Tibial artery (tissue), 4 donors: Measurements from ENCODE around the gene ATP1A1.

Source experiments
- DNase-seq, 2 donors: peaks; one replicate each; pipeline ENCODE4 v3.0.0-alpha.2; 2019
- H3K27ac ChIP-seq, 2 donors: fragments of 200-600 bp; sonication (generic) in 1 of 2; 1 replicate in 1 of 2; 2 replicates in 1 of 2; pipeline ENCODE4 v1.5.1; 2018 to 2019; ENCODE audit warnings: mild to moderate bottlenecking in 1 of 2
- H3K27me3 ChIP-seq, 2 donors: fragments of 200-600 bp; sonication (generic) in 1 of 2; one replicate each; pipeline versions ENCODE4 v1.5.1 to v1.6.0; 2016 to 2019
- H3K36me3 ChIP-seq, 3 donors: fragments of 200-600 bp; sonication (generic) in 2 of 3; one replicate each; pipeline ENCODE4 v1.5.1; 2016 to 2019; ENCODE audit warnings: mild to moderate bottlenecking in 2 of 3
- H3K4me1 ChIP-seq, 4 donors: fragments of 200-600 bp; sonication (generic) in 2 of 4; 1 replicate in 3 of 4; 2 replicates in 1 of 4; pipeline ENCODE4 v1.5.1; 2016 to 2019
- H3K4me3 ChIP-seq, 2 donors: fragments of 200-600 bp; sonication (generic) in 1 of 2; 1 replicate in 1 of 2; 2 replicates in 1 of 2; pipeline ENCODE4 v1.5.1; 2018 to 2019; ENCODE audit warnings: mild to moderate bottlenecking in 2 of 2
- H3K9me3 ChIP-seq, 3 donors: fragments of 200-600 bp; sonication (generic) in 1 of 3; one replicate each; pipeline ENCODE4 v1.5.1; 2016 to 2019
- intact Hi-C: fragments of 100-400 bp; cut with DNase I; formaldehyde crosslinking; loops from one replicate; pipeline ENCODE4 v1.15.0; 2023; ENCODE audit warnings: low total_unique reads
- TF ChIP-seq, protein P1 (sequence below), 2 experiments: fragments of 200-600 bp in 1 of 2; fragments of 450-650 bp in 1 of 2; IDR thresholded peaks; one replicate each; pipeline ENCODE4 v1.5.1; 2017 to 2019; ENCODE audit warnings: antibody characterized with exemption in 2 of 2, mild to moderate bottlenecking in 1 of 2, moderate library complexity in 1 of 2

ATP1A1 gene

DNA sequence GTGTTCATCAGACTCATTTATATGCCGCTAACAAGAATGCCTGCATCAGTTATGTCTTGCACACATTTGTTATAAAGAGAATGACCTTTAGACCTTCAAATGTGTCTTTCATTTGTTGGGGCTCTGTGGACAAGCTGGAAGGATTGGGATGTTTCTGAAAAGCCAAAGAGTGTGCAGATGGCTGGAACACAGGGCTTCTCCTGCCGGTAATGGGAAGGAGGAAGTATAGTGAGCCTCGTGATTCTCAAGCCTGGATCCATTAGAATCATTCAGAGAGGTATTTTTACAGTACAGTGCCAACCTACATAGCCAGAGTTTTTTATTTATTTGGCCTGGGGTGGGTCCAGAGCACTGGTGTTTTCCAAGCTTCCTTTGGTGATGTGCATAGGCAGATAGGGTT is 40.6 kb upstream of the ATP1A1 start:
- Histone ChIP-seq H3K36me3 (no peaks in the 10 kb centered on the region), H3K27ac (no peak overlapping the region), H3K27me3 (no peaks in the 10 kb centered on the region), H3K4me3 (no peak overlapping the region), H3K9me3 (no peaks in the 10 kb centered on the region), H3K4me1 (no peaks in the 10 kb centered on the region)
- intact Hi-C loops: no loop called here
- no peak for DNase-seq
- TF ChIP-seq, protein P1, sequence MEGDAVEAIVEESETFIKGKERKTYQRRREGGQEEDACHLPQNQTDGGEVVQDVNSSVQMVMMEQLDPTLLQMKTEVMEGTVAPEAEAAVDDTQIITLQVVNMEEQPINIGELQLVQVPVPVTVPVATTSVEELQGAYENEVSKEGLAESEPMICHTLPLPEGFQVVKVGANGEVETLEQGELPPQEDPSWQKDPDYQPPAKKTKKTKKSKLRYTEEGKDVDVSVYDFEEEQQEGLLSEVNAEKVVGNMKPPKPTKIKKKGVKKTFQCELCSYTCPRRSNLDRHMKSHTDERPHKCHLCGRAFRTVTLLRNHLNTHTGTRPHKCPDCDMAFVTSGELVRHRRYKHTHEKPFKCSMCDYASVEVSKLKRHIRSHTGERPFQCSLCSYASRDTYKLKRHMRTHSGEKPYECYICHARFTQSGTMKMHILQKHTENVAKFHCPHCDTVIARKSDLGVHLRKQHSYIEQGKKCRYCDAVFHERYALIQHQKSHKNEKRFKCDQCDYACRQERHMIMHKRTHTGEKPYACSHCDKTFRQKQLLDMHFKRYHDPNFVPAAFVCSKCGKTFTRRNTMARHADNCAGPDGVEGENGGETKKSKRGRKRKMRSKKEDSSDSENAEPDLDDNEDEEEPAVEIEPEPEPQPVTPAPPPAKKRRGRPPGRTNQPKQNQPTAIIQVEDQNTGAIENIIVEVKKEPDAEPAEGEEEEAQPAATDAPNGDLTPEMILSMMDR (IDR thresholded peaks at IDR 0.05): no peak

DNA sequence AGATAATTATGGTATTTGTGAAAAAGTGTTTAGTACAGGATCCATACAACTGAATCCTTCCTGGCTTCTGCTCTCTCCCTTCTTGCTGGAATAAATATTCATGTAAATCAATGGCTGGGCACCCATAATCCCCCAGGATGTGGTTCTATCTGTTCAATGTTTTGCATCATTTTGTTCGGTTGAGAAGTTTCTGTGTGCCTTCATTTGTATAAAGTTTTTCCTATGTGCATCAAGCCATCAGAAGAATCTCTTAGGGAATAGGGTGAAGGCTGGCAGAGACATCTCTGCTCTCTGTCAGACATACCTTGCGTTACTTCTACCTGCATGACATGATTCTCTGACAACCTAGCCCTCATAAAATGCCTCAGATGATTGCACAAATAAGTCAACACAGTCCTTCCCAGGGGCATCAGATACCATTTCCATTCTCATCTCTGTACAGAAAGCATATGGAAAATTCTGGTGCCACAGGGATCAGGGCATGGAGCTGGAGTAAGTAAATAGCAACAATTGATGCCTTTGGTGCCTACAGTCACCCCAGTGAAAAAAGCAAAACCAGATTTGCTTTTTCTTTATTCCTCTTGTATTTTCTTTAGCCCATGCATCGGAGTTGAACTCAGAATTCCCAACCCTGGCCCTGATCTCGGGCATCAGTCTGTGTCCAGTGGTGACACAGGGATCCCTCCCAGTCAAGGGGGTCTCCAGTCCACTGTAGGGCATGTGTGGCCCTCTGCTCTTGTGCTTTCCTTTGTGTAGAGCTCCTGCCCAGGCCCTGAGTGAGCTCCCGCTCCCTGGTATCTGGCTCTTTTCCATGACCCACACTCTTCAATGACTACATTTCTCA is 39.7 kb upstream of the ATP1A1 start:
- TF ChIP-seq, protein P1 (IDR thresholded peaks at IDR 0.05): no peak
- intact Hi-C loops: no loop called here
- Histone ChIP-seq H3K4me1 (no peaks in the 10 kb centered on the region), H3K27me3 (no peaks in the 10 kb centered on the region), H3K27ac (no peak overlapping the region), H3K36me3 (no peaks in the 10 kb centered on the region), H3K9me3 (no peaks in the 10 kb centered on the region), H3K4me3 (no peak overlapping the region)
- DNase-seq: no peak

DNA sequence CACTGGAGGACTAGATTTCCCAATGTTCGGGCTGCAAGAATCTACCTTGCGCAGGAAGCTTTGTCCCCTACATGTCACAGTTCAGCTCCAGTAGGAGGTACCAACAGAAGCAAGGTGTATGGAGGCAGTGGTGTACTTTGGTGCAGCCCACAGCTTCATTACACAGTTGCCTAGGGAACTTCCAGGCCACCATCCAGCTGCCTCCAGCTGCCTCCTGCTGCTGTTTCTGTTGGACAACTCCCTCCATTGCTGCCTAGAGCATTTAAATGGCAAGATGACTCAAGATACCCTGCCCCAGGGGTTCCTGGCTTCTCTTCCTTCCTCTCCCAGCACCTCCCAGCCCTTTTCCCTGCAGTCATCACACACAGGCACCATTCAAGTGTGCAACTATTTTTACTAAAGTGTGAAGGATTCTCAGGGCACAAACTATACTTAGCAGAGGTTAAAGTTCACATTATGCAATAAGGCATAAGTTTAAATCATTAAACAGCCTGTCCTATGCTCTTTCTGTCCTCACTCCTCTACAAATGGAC is 39.0 kb upstream of the ATP1A1 start:
- H3K27ac ChIP-seq: no peak overlapping the region

DNA sequence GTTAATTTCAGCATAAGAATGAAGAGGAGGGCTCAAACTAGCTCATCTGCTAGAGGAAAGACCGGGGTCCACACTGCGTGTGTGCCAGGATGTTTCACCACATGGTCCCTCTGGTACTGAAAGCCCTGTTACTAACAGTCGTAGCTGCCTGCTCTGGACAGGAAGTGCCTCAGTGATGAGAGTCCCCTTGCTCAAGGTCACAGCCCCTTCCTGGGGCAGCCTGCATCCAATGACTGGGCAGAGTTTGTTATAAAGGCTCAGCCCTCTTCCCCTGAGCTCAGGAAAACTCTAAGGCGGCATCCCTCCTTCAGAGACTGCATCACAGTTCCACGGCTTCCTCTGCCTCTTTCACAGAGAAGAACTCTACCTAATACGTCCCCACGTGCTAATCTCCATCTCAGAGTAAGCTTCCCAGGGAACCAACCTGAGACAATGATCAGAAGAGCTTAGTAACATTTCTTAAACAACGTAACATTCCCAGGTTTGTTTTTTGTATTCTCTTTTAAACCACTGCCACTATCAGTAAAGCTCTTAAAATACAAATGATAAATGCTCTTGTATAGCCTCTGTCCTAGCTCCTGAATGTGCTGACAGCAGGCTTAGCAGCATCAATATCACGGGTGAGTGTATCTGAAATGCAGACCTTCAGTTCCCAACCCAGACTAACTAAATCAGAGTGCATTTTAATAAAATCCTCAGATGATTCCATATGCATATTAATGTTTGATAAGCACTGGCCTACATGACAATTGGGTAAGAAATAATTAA is 38.0 kb upstream of the ATP1A1 start:
- TF ChIP-seq, protein P1 (IDR thresholded peaks at IDR 0.05): no peak
- no peak overlapping the region for H3K27ac ChIP-seq

More for the DNA sequence above, 39.0 kb upstream of the ATP1A1 start:
- H3K9me3 ChIP-seq: no peaks in the 10 kb centered on the region
- H3K27me3 ChIP-seq: no peaks in the 10 kb centered on the region
- no peak for DNase-seq
- H3K4me3 ChIP-seq: no peak overlapping the region
- H3K36me3 ChIP-seq: no peaks in the 10 kb centered on the region
- TF ChIP-seq, protein P1 (IDR thresholded peaks at IDR 0.05): no peak
- H3K4me1 ChIP-seq: no peaks in the 10 kb centered on the region
- intact Hi-C loops: no loop called here

DNA sequence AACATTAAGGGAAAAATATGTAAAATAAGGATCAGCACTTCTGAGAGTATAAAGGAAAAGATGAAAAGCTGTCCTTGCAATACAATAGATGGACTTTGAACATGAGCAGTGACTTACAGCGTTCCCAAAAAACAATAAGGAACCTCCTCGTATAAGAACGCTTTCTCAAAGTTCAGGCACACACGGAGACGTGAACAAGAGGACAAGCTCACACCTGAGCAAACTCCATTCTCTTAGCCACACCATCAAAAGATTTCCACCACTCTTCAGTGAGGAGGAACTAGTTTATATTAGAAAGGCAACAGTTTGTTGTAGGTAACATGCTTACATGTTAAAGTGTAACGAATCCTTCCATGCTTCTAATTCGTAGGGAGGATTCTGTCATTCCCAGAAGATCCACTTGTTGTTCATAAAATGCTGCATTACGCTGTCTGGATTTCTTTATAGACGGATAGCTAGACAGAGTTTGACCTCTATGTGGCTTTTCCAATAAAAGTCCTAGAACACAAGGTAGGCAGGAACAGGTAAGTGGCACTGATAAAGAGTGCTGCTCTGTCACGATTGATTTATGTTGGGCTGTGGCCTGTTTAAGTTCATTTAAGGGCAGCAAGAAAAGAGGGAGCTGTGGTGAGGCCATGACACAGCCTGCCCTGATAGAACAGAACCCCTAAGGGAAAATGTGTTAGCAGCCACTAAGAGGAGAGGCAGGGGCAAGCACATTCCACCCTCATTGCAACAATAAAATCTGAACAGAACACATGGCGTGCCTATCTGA is 37.0 kb upstream of the ATP1A1 start:
- no peak overlapping the region for H3K27ac ChIP-seq
- intact Hi-C loops: no loop called here
- DNase-seq: no peak
- H3K27me3 ChIP-seq: no peaks in the 10 kb centered on the region
- no peaks in the 10 kb centered on the region for H3K4me1 ChIP-seq
- no peak overlapping the region for H3K4me3 ChIP-seq
- H3K36me3 ChIP-seq: no peaks in the 10 kb centered on the region
- TF ChIP-seq, protein P1 (IDR thresholded peaks at IDR 0.05): no peak
- no peaks in the 10 kb centered on the region for H3K9me3 ChIP-seq

More for the DNA sequence above, 38.0 kb upstream of the ATP1A1 start:
- DNase-seq: no peak
- intact Hi-C loops: no loop called here
- H3K4me1 ChIP-seq: no peaks in the 10 kb centered on the region
- no peaks in the 10 kb centered on the region for H3K9me3 ChIP-seq
- no peak overlapping the region for H3K4me3 ChIP-seq
- H3K27me3 ChIP-seq: no peaks in the 10 kb centered on the region
- H3K36me3 ChIP-seq: no peaks in the 10 kb centered on the region
